GM19452 (cell line): ENCODE data around the gene CACNA2D3.
"Not testable (repeated sequence)": the region's sequence is repeated elsewhere in the genome, so short reads cannot be mapped to it uniquely, and the experiment has no call there.

ENCODE experiments used
- ATAC-seq: cut with Tn5 transposase; IDR thresholded peaks from one replicate; pipeline ENCODE4 v1.9.1; 2021; ENCODE audit not compliant: unreplicated experiment

Gene CACNA2D3

GRCh38 chr3:55097441-55097840 lies 975.1 kb downstream of the CACNA2D3 start:
- ATAC-seq, result no peak

DNA sequence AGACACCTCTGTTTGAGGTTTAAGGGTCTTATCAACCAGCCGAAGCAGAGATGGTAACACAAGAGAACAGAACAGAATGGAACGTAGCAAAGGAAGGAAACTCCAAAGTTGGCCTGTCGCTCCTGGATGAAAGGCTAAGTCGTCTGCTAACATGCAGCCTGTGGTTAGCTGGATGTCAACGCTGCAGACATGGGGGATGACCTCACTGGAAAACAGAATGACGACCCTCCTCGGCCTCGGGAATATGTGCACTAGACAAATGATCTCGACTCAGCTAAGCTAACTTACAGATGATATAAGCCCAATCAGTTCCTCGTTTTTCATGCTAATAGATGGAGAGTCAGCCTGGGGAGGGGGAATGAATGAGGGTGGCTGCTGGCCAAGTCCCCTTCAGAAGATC lies 983.3 kb downstream of the CACNA2D3 start:
- ATAC-seq, result no peak

DNA sequence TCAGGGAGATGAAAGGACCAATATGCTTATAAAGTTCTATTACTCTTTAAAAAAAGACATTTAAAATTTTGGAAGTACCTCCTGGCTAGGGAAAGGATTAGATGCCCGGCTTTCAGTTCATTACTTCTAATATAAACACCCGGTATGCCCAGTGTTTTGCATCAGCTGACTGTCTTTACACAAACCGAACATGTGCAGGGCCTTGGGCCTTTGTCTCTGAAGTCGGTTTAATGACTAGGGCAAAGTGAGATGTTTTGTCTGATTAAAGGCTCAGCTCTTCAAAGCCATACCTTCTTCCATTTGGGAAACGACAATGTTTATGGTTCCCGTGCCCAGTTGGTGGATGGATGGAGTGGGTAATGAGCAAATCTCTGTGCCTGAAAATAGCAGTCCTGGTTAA lies 984.8 kb downstream of the CACNA2D3 start:
- ATAC-seq, result no peak

- not testable (repeated sequence) for ATAC-seq
Observed at GRCh38 chr3:55111906-55112305, 989.6 kb downstream of the CACNA2D3 start.

DNA sequence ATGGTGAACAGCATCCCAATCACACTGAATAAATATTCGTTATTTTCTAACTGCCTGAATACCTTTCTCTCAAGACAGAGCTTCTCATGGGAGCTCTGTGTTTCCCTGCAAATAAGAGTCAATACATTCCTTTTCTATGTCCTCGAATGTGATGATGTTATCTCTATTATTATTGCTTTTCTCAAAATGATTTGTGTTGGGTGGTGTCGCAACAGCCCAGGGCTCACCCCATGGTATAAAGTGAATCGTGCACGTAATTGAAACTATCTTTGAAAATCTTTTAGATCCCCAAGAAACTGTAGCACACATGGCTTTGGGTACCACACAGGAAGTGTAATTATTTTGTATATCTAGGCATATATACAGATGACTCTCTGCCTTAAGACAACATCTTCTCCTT lies 996.1 kb downstream of the CACNA2D3 start:
- ATAC-seq, result no peak

DNA sequence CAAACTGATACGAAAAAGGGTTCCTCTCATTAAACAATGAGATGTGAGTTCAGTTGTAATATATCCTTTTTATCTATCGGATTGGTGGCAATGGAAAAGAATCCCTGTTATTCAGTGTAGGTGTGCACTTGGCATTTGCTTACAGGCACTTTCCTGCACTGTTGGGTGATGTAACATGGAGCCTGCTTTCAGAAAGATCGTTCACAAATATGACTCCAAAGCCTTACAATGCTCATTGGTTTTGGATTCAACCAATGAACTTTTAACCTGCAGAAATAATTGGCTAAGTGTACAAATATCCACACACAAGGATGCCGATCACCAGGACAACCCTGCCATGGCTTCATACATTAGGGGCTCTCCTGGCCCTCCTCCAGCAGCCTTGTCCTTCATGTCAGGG lies 996.9 kb downstream of the CACNA2D3 start:
- no peak for ATAC-seq

DNA sequence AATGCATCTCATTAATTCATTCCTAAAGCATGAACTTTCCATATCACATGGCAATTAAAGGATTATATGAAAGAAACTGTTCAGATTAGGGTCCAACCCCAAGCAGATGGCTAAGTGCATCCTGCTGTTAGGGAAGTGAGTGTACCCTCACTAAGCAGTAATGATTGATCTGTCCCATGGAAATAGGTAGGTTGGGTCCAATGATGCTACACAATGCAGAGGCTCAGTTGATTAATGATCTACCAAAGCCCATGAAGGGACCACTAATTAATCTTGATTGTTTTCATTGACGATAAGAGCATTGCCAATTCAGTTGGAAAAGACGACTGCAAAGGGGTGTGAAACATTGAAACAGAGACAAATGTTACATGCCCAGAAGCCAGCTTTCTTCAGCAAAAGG lies 1000.0 kb downstream of the CACNA2D3 start:
- ATAC-seq, result no peak
